22Rv1 (cell line): ENCODE results near the gene HRH2.

Source experiments
- H3K27ac ChIP-seq: fragments of 450-650 bp; 2 replicates; pipeline ENCODE4 v1.5.1; 2017
- ZFX ChIP-seq: fragments of 450-650 bp; IDR thresholded peaks from 2 replicates; pipeline ENCODE4 v1.6.1; 2017; ENCODE audit warnings: antibody characterized with exemption, borderline replicate concordance
- TF ChIP-seq, protein P1 (sequence below): fragments of 450-650 bp; IDR thresholded peaks from 2 replicates; pipeline ENCODE4 v1.5.1; 2017; ENCODE audit warnings: mild to moderate bottlenecking

The HRH2 gene

DNA sequence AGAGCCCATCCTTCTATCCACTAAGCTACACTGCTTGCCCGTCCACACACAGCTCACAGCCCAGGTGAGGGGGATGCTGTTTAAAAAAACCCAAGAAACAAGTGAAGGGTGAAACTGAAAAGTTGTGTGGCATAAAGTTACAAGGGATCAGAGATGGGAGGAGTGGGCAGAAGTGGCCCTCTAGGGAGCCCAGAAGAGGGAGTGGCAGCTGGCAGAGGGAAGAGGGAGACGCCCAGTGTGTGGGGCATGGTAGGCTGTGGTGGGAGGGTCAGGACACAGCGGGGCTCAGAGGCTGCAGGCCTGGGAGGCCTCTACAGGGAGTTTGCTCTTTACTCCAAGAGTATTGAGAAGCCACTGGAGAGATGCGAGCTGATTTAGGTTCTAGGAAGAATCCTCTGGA lies 30.1 kb upstream of the HRH2 start:
- no peak for TF ChIP-seq ZFX
- TF ChIP-seq, protein P1, sequence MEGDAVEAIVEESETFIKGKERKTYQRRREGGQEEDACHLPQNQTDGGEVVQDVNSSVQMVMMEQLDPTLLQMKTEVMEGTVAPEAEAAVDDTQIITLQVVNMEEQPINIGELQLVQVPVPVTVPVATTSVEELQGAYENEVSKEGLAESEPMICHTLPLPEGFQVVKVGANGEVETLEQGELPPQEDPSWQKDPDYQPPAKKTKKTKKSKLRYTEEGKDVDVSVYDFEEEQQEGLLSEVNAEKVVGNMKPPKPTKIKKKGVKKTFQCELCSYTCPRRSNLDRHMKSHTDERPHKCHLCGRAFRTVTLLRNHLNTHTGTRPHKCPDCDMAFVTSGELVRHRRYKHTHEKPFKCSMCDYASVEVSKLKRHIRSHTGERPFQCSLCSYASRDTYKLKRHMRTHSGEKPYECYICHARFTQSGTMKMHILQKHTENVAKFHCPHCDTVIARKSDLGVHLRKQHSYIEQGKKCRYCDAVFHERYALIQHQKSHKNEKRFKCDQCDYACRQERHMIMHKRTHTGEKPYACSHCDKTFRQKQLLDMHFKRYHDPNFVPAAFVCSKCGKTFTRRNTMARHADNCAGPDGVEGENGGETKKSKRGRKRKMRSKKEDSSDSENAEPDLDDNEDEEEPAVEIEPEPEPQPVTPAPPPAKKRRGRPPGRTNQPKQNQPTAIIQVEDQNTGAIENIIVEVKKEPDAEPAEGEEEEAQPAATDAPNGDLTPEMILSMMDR: no peak
- H3K27ac ChIP-seq: no peak overlapping the region

DNA sequence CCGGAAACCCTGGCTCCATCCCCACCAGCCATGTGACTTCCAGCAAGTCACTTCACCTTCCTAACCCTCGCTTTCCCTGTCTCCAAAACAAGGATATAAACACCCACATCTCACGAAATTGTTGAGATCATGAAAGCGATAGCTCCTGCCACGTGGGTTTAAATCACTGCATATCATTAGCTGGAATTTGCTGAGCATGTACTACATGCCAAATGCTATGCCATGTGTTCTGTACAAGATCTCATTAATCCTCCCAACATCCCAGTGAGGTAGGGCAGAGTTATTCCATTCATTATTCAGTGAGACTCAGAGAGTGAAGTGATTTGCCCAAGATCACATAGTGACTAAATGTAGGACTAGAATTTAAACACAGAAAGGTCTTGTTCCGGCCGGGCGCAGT lies 29.2 kb upstream of the HRH2 start:
- no peak overlapping the region for H3K27ac ChIP-seq
- no peak for TF ChIP-seq ZFX
- TF ChIP-seq, protein P1: no peak

DNA sequence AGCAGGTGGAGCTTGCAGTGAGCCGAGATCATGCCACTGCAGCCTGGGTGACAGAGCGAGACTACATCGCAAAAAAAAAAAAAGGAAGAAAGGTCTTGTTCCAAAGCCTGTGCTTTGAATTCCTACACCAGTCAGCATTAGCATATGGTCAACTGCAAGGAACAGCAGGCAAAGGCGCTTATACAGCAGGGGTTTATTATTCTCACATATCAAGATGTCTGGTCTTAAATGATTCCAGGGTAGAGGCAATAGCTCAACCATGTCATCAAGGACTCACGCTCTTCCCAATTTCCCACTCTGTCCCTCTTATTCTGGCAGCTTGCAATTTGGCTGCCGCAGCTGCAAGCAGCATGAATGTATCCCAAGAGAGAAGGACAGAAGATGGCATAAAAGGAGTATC lies 28.6 kb upstream of the HRH2 start:
- TF ChIP-seq, protein P1: no peak
- TF ChIP-seq ZFX: no peak
- H3K27ac ChIP-seq: no peak overlapping the region

DNA sequence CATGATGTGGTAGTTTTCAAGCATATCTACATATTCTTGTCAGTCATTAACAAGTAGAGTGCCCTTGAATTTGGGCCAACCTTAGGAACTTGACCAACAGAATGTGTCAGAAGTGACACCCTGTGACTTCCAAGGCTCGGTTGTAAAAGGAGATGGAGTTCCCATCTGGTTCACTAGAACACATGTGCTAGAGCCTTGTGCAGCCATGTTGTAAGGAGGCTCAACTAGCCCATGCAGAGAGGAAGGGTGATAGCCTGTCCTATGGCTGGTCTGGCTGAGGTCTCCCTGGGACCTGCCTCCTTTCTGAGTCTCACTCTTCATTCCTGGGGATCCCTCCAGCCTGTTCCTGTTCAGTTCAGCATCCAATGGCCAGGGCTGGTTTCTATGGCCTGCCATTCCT lies 28.1 kb upstream of the HRH2 start:
- no peak for TF ChIP-seq ZFX
- TF ChIP-seq, protein P1: no peak

DNA sequence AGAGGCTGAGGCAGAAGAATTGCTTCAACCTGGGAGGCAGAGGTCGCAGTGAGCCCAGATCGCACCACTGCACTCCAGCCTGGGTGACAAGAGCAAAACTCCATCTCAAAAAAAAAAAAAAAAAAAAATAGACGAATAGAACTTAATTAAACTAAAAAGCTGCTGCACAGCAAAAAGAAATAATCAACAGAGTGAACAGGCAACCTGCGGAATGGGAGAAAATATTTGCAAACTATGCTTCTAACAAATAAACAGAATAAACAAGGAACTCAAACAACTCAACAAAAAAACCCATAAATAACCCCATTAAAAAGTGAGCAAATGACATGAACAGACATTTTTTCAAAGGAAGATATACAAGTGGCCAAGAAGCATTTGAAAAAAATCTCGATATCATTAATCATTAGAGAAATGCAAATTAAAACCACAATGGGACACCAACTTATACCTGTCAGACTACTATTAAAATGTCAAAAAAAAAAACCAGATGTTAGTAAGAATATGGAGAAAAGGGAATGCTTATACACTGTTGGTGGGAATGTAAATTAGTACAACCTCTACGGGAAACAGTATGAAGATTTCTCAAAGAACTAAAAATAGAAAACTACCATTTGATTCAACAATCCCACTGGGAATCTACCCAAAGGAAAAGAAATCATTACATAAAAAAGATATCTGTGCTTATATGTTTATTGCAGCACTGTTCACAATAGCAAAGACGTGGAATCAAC lies 21.9 kb upstream of the HRH2 start:
- no peak overlapping the region for H3K27ac ChIP-seq
- TF ChIP-seq ZFX: no peak
- TF ChIP-seq, protein P1: no peak

More for the DNA sequence above, 28.1 kb upstream of the HRH2 start:
- no peak overlapping the region for H3K27ac ChIP-seq

DNA sequence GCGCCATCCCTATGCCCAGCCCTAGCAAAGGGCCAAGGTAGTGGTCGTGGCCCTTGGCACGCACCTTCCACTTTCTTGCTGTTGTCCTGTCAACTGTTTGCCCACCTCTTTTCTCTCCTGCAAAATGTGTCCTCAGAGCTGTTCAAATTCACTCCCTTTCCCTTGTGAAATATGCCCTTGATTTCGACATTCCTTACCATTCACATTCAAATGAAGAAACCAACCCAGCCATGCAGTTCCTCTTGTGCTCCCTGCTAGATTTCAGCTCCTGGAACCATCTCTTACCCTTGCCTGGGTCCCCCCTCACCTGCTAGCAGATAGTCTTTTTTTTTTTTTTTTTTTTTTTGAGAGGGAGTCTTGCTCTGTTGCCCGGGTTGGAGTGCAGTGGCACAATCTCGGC lies 19.6 kb upstream of the HRH2 start:
- TF ChIP-seq ZFX: no peak
- TF ChIP-seq, protein P1: no peak
- H3K27ac ChIP-seq: no peak overlapping the region

DNA sequence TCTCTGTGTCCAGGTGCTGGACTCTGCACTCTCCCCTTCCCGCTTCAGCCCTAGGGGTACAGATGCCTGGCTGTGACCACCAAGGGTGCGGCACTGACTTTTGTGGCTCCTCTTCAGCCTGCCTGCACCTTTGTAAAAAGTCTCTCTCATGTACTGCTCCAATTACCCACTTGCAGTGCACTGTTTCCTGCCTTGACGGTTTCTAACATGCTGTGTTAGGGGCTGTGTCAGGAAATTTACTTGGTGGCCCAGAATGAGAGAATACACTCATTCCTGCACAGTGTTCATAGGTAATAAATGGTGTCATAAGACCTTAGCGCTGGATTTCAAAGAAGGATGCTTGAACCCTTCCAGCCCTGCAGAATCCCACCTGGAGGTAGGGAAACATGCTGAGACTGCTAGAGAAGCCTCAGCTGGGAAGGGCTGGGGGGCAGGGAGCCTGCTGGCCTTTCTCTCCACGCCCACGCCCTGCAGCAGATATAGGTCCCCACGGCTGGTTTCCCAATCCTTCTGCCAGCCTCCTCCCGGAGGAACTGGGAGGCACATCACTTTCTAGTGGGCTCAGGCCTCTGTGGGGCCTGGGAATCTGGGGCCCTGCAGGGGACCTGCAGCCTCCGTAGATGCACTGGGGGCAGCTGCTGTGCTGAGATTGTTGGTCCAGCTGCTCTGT lies 17.6 kb upstream of the HRH2 start:
- no peak overlapping the region for H3K27ac ChIP-seq
- no peak for TF ChIP-seq ZFX
- TF ChIP-seq, protein P1: no peak
